CD4-positive, CD25-positive, alpha-beta regulatory T cell (primary cell): ENCODE results near the gene NCAN. TPM values are rescaled to one million over a fixed set of nuclear protein-coding genes. Genes with fewer than 3 reads are reported as not detected.

Source experiments
- ATAC-seq, 2 donors: fragments of 150-1000 bp; cut with Tn5 transposase; one replicate each; pipeline ENCODE4 v1.10.0; 2021; ENCODE audit warnings: low read depth in 2 of 2, moderate number of reproducible peaks in 2 of 2, moderate library complexity in 1 of 2
- DNase-seq, 3 donors: peaks; one replicate each; pipeline versions ENCODE4 v3.0.0 to v3.0.0-alpha.2; 2012 to 2022; ENCODE audit warnings: mixed read lengths in 1 of 3
- H3K27ac ChIP-seq: one replicate; pipeline ENCODE4 v1.7.0; 2013; ENCODE audit warnings: mild to moderate bottlenecking, low read length; ENCODE audit not compliant: insufficient read depth, poor library complexity, severe bottlenecking
- H3K27me3 ChIP-seq: one replicate; pipeline ENCODE4 v1.7.0; 2013; ENCODE audit warnings: low read length; ENCODE audit not compliant: control insufficient read depth, insufficient read depth
- H3K36me3 ChIP-seq: one replicate; pipeline ENCODE4 v1.7.0; 2013; ENCODE audit warnings: mild to moderate bottlenecking, low read length, moderate library complexity; ENCODE audit not compliant: control insufficient read depth, insufficient read depth
- H3K4me1 ChIP-seq: 2 replicates; pipeline ENCODE4 v1.7.0; 2013; ENCODE audit warnings: mild to moderate bottlenecking, low read length; ENCODE audit not compliant: insufficient read depth, control insufficient read depth, poor library complexity, severe bottlenecking
- H3K4me3 ChIP-seq: one replicate; pipeline ENCODE4 v1.7.0; 2013; ENCODE audit warnings: low read depth, mild to moderate bottlenecking, low read length, moderate library complexity
- H3K9me3 ChIP-seq, 2 experiments: 1 replicate in 1 of 2; 2 replicates in 1 of 2; pipeline ENCODE4 v1.7.0; 2013; ENCODE audit warnings: low read length in 2 of 2, mild to moderate bottlenecking in 1 of 2, moderate library complexity in 1 of 2; ENCODE audit not compliant: control insufficient read depth in 2 of 2
- H3K27ac Mint-ChIP-seq, 3 donors: one replicate each; pipeline ENCODE4 v1.8.0; 2020 to 2022; ENCODE audit warnings: mild to moderate bottlenecking in 3 of 3, mixed read lengths in 3 of 3, moderate library complexity in 2 of 3
- H3K27me3 Mint-ChIP-seq: one replicate; pipeline ENCODE4 v1.8.0; 2022; ENCODE audit warnings: mild to moderate bottlenecking, mixed read lengths
- H3K36me3 Mint-ChIP-seq: one replicate; pipeline ENCODE4 v1.8.0; 2020; ENCODE audit warnings: mixed read lengths
- H3K4me1 Mint-ChIP-seq, 4 donors: one replicate each; pipeline ENCODE4 v1.8.0; 2020 to 2022; ENCODE audit warnings: mixed read lengths in 4 of 4, mild to moderate bottlenecking in 1 of 4
- H3K4me3 Mint-ChIP-seq, 4 donors: one replicate each; pipeline ENCODE4 v1.8.0; 2020 to 2022; ENCODE audit warnings: mild to moderate bottlenecking in 4 of 4, mixed read lengths in 4 of 4, moderate library complexity in 3 of 4
- H3K9me3 Mint-ChIP-seq, 7 donors: one replicate each; pipeline ENCODE4 v1.8.0; 2020 to 2022; ENCODE audit warnings: mixed read lengths in 7 of 7, mild to moderate bottlenecking in 3 of 7, moderate library complexity in 2 of 7
- polyA plus RNA-seq, 4 donors: library from polyadenylated mRNA; unstranded; fragments of 300-500 nt; fragmentation: Illumina TruSeq; gene quantifications; one replicate each; pipeline ENCODE4 v1.2.3, GENCODE V29; 2021
- total RNA-seq: library from RNA; stranded (reverse); gene quantifications from one replicate; pipeline ENCODE4 v1.2.3, GENCODE V29; 2022

The NCAN gene
- total and polyA plus RNA-seq, 5 donors from 2014 or later: not detected

- H3K9me3 ChIP-seq: no peaks in the 10 kb centered on the region
- no peaks in the 10 kb centered on the region for H3K27me3 ChIP-seq
- Mint-ChIP-seq H3K9me3 (no peaks in the 10 kb centered on the region), H3K27ac (peak overlapping the region in 2 of 3 donors; percentile 12 to 44), H3K4me3 (peak overlapping the region in 2 of 4 donors; percentile 68 to 75), H3K27me3 (no peaks in the 10 kb centered on the region), H3K36me3 (peaks cover 19% of the 10 kb centered on the region), H3K4me1 (peaks cover 0 to 38% (median 23%) of the 10 kb centered on the region in 4 donors)
- DNase-seq (peak; percentile 46 to 69 (median 60)), ATAC-seq (peak; percentile 77 to 84)
- peaks cover 20% of the 10 kb centered on the region for H3K36me3 ChIP-seq
- no peak overlapping the region for H3K4me3 ChIP-seq
- H3K4me1 ChIP-seq: peaks cover 16% of the 10 kb centered on the region
- no peak overlapping the region for H3K27ac ChIP-seq
Observed at GRCh38 chr19:19185853-19186740, 25.7 kb upstream of the NCAN start.

- H3K9me3 Mint-ChIP-seq: no peaks in the 10 kb centered on the region
- Histone ChIP-seq H3K27me3 (no peaks in the 10 kb centered on the region), H3K36me3 (peaks cover 16% of the 10 kb centered on the region), H3K9me3 (no peaks in the 10 kb centered on the region), H3K27ac (no peak overlapping the region), H3K4me3 (no peak overlapping the region), H3K4me1 (peaks cover 22% of the 10 kb centered on the region)
- DNase-seq (no peak), ATAC-seq (no peak)
- peak overlapping the region in 2 of 4 donors; percentile 68 to 75 for H3K4me3 Mint-ChIP-seq
- peaks cover 16% of the 10 kb centered on the region for H3K36me3 Mint-ChIP-seq
- H3K27ac Mint-ChIP-seq: peak overlapping the region in 2 of 3 donors; percentile 11 to 44
- peaks cover 0 to 44% (median 25%) of the 10 kb centered on the region in 4 donors for H3K4me1 Mint-ChIP-seq
- H3K27me3 Mint-ChIP-seq: no peaks in the 10 kb centered on the region
Observed at GRCh38 chr19:19186742-19187141, 25.0 kb upstream of the NCAN start.

GRCh38 chr19:19191768-19192077 is 20.0 kb upstream of the NCAN start:
- H3K27ac Mint-ChIP-seq: peak overlapping the region; percentile 99 to 100 (median 99)
- Histone ChIP-seq H3K4me1 (peaks cover 36% of the 10 kb centered on the region), H3K27ac (peak overlapping the region; percentile 100), H3K36me3 (peaks cover 8% of the 10 kb centered on the region), H3K4me3 (peak overlapping the region; percentile 87), H3K27me3 (no peaks in the 10 kb centered on the region), H3K9me3 (no peaks in the 10 kb centered on the region)
- no peaks in the 10 kb centered on the region for H3K27me3 Mint-ChIP-seq
- H3K36me3 Mint-ChIP-seq: peaks cover 3% of the 10 kb centered on the region
- H3K4me1 Mint-ChIP-seq: peaks cover 5 to 71% (median 29%) of the 10 kb centered on the region in 4 donors
- H3K9me3 Mint-ChIP-seq: no peaks in the 10 kb centered on the region
- ATAC-seq (no peak), DNase-seq (no peak)
- H3K4me3 Mint-ChIP-seq: peak overlapping the region; percentile 97 to 100 (median 99)

GRCh38 chr19:19192078-19192882 is 19.5 kb upstream of the NCAN start, which contains the start of the genes BORCS8 and RFXANK:
TSS of gene BORCS8 (minus strand) at chr19:19192152. CDS start at chr19:19192117, 35 bp downstream.
TSS of gene RFXANK (plus strand) at chr19:19192258. CDS start at chr19:19193947, 1,689 bp downstream.
- Histone ChIP-seq H3K27ac (peak within 1 kb of the TSS; percentile 100), H3K9me3 (no peaks in the 10 kb centered on the region), H3K4me1 (peaks cover 36% of the 10 kb centered on the region), H3K27me3 (no peaks in the 10 kb centered on the region), H3K4me3 (peak within 1 kb of the TSS; percentile 90), H3K36me3 (peaks cover 9% of the 10 kb centered on the region)
- no peaks in the 10 kb centered on the region for H3K36me3 Mint-ChIP-seq
- peak within 1 kb of the TSS; percentile 97 to 100 (median 99) for H3K4me3 Mint-ChIP-seq
- DNase-seq: peak; percentile 98 to 99 (median 99)
- peaks cover 5 to 68% (median 26%) of the 10 kb centered on the region in 4 donors for H3K4me1 Mint-ChIP-seq
- no peaks in the 10 kb centered on the region for H3K27me3 Mint-ChIP-seq
- H3K9me3 Mint-ChIP-seq: no peaks in the 10 kb centered on the region
- H3K27ac Mint-ChIP-seq: peak within 1 kb of the TSS; percentile 99 to 100 (median 99)
- peak; percentile 87 to 89 for ATAC-seq

- H3K9me3 Mint-ChIP-seq: no peaks in the 10 kb centered on the region
- ATAC-seq: no peak
- Histone ChIP-seq H3K27me3 (no peaks in the 10 kb centered on the region), H3K27ac (peak overlapping the region; percentile 100), H3K9me3 (no peaks in the 10 kb centered on the region), H3K4me3 (peak overlapping the region; percentile 90), H3K4me1 (peaks cover 36% of the 10 kb centered on the region), H3K36me3 (peaks cover 10% of the 10 kb centered on the region)
- H3K36me3 Mint-ChIP-seq: peaks cover 2% of the 10 kb centered on the region
- peaks cover 5 to 68% (median 27%) of the 10 kb centered on the region in 4 donors for H3K4me1 Mint-ChIP-seq
- DNase-seq: peak in 1 of 3 donors; percentile 51
- H3K4me3 Mint-ChIP-seq: peak overlapping the region; percentile 97 to 100 (median 99)
- H3K27ac Mint-ChIP-seq: peak overlapping the region; percentile 99 to 100 (median 99)
- H3K27me3 Mint-ChIP-seq: no peaks in the 10 kb centered on the region
Observed at GRCh38 chr19:19192910-19193423, 18.8 kb upstream of the NCAN start.

- Histone ChIP-seq H3K4me3 (peak overlapping the region; percentile 19), H3K36me3 (peaks cover 20% of the 10 kb centered on the region), H3K4me1 (peaks cover 36% of the 10 kb centered on the region), H3K27me3 (no peaks in the 10 kb centered on the region), H3K9me3 (no peaks in the 10 kb centered on the region), H3K27ac (no peak overlapping the region)
- Mint-ChIP-seq H3K27me3 (no peaks in the 10 kb centered on the region), H3K9me3 (no peaks in the 10 kb centered on the region), H3K4me1 (peaks cover 5 to 63% (median 28%) of the 10 kb centered on the region in 4 donors), H3K27ac (peak overlapping the region; percentile 65 to 87 (median 80)), H3K4me3 (peak overlapping the region; percentile 97 to 100 (median 99)), H3K36me3 (peaks cover 9% of the 10 kb centered on the region)
- DNase-seq (no peak), ATAC-seq (no peak)
Observed at GRCh38 chr19:19193926-19194325, 17.8 kb upstream of the NCAN start.
